ENCODE results near the gene ADORA1.

The ADORA1 gene

GRCh38 chr1:203121186-203122015 lies 6.1 kb upstream of the ADORA1 start:
- no peak for DNase-seq (ENCODE audit: low spot score)

GRCh38 chr1:203122159-203122558 lies 5.4 kb upstream of the ADORA1 start:
- no peak for DNase-seq (ENCODE audit: low spot score)

DNA sequence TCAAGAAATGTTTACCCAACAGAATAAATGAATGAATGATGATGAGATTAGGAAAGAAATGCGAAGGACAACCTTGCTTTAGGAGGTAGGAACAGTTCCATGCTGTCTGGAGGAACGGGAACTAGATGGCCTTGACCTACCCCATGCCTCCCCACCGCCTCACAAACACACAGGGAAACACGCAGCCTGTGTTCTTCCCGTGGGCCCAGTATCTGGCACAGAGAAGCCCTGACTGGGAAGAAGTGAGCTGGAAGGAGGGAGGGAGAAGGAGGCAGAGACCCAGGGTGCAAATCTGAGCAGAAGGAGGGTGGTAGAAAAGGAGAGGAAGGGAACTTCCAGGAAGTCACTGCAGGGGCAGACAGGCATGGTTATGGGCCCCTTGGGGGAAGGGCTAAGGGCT lies 3.5 kb upstream of the ADORA1 start:
- DNase-seq (ENCODE audit: low spot score) = no peak

DNA sequence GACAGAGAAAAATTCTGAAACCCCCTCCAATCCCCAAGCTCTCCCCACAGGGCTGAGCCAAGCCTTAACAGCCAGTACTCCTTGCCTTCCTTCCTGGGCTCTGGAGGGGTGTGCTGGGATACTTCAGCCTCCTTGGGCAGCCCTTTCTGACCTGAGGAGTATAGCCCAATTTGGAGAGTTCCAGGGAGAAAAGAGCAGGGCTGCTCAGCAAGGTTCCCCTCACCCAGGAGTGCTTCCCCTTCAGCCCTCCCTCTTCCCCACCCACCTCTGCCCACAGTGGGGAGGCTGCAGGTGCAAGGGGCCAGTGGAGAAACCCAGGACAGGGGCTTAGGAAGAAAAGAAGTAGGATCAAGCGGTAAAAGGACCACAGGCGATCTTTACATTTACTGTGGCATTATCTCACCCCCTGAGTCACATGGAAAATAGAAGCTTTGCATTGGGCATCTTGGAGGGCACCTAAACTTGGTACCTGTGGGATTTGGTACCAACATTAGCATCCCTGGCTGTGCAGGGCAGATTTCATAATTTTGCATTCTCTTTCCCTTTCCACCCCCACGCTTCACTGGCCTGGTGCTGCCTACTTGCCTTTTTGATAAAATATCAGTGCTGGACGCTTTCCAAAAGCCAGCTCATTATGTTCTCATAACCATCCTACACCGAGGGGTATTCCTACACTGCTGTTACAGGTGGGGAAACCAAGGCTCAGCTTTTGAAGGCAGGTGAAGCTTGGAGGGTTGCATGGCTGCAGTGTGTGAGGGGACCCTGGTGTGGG lies 2.8 kb upstream of the ADORA1 start:
- DNase-seq (ENCODE audit: low spot score) = no peak

- DNase-seq (ENCODE audit: low spot score) = peak; percentile 63
Observed at GRCh38 chr1:203126151-203126865, 1.2 kb upstream of the ADORA1 start.

DNA sequence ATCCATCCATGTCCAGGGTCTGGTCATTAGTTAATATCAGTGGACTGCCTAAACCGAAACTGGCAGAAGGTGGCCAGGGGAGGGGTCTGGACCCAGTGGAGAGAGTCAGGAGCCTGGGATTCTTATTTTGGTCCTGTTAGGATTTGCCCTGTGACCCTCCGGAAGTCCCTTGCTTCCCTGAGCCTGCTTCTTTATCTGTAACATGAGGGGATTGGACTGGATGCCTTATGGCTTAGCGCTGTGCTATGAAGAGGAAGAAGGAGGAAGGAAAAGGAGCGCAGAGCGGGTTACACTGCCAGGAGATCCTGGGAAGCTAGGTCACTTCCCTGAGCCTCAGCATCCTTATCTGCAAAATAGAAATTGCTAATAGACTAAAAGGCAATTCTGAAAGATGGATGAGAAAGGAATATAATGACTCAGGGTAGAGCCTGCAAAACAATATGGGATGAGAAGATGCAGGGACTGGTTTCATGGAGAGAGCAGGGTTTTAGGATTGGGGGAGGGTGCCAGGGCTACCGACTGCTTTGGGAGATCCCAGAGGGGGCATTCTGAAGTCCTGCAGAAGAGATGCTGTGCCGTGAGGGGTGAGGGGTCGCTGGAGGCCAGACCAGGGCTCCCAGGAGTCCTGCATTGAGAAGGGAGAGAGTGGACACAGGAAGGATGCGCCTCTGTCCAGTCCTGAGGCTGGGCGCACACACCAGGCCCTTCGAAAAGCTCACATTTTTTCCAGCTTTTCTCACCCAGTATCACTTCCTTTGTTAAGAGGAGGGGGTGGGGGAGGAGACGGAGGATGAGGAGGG lies 460 bp upstream of the ADORA1 start:
- no peak for DNase-seq (ENCODE audit: low spot score)

DNA sequence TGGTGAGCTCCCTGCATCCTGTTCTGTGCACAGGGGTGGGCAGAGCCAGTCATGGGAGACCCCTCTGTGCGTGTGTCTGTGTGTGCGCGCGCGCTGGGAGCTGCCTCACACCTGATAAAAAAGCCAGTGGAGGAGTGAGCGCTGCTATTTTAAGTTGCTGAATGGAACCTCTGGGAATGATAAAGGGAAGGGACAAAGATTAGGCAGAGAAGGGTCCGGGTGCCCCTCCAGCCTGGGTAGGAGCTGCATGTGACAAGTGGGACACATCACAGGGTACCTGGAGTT lies 847 bp downstream of the ADORA1 start:
- DNase-seq (ENCODE audit: low spot score) = no peak

GRCh38 chr1:203128716-203129500 lies 1.4 kb downstream of the ADORA1 start:
- no peak for DNase-seq (ENCODE audit: low spot score)

DNA sequence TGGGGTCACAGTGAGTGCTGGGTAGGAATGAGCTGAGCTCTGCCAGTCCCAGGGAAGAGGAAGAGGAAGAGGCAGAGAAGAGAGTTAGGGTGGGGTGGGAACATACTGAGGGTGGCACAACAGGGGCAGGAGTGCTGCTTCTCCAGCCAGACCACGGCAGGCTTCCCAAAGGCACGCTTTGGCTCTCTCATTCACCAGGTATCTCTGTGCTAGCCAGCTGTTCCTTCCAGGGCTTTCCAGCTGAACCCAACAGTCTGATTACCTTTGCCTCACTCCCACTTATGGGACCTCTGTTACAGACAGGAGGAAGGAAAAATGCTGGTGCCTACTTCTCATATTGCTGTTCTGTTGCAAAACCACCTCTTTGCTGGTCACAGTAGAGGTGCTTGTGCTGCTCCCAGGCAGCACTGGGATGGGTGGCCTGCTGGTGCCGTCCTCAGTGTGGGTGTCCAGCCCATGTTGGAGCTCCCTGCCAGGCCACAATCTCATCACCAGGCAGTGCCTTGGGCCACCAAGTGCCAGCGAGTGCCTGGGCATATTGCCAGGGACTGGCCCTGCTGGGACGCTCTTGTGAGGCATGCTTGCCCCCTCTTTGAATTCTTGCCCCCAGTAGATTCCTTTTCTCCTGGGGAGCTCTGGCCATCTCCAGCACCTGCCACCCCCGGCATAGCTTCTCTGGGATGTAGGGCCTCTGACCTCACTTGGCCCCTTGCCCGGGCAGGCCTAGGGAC lies 2.1 kb downstream of the ADORA1 start:
- no peak for DNase-seq (ENCODE audit: low spot score)

DNA sequence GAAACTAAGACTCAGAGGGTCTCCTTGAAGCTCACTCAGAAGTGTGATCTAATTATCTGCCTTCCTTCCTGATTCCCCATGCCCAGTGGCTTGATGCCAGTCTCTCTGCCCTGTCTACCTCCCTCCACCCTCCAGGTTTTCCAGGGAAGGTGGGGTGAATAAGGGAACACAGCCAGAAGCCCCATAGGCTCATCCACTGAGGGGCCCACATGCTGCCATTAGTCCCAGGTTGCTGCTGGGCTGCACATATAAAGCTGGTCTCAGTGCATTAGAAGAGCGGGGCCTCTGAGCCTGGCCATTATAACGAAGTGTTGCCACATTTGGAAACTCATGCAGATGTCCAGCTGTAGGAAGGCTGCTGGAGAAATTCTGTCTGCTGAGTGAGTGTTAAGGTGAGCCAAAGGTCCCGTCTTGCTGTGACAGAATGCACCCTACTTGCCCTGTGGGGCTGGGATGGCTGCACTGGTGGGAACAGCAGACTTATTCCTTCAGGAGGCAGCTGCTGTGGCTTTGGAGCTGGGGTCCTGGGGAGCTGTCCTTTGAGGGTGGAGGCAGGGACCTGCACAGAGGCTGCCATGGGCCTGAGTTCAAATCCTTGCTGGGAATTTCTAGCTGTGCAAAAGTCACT lies 2.9 kb downstream of the ADORA1 start:
- no peak for DNase-seq (ENCODE audit: low spot score)

DNA sequence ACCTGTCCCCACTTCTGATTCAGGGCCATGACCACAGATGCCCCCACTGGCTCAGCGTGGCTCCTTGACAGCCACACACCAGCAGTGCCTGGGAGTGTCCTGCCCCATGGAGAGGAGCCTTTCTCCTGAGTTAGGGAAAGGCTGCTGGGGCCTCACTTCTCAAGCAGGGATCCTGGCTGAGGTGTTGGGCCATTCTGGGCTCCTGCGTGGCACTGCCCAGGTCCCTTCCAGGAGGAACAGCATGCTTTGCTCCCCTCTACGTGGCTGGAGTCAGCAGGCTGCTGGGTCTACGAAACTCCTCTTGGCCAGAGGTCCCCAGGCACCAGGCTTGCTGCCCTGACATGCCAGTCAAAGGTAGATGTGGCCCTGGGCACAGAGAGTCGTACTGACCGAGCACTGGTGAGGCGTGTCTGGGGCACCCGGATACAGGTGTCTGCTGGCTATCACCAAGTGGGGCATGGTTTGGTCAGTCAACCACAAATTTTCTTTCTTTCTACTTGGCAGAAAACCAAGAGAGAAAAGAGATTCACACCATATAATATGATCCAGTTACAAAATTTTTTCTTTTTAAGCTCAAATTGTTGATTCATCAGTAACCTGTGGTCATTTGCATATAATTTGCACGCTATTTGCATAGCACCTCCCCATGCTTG lies 4.1 kb downstream of the ADORA1 start:
- DNase-seq (ENCODE audit: low spot score) = no peak

GRCh38 chr1:203133970-203134725 lies 6.6 kb downstream of the ADORA1 start:
- DNase-seq (ENCODE audit: low spot score) = no peak

- DNase-seq (ENCODE audit: low spot score) = no peak
Observed at GRCh38 chr1:203135636-203136305, 8.2 kb downstream of the ADORA1 start.

GRCh38 chr1:203136409-203137042 lies 9.0 kb downstream of the ADORA1 start:
- DNase-seq (ENCODE audit: low spot score) = no peak

DNA sequence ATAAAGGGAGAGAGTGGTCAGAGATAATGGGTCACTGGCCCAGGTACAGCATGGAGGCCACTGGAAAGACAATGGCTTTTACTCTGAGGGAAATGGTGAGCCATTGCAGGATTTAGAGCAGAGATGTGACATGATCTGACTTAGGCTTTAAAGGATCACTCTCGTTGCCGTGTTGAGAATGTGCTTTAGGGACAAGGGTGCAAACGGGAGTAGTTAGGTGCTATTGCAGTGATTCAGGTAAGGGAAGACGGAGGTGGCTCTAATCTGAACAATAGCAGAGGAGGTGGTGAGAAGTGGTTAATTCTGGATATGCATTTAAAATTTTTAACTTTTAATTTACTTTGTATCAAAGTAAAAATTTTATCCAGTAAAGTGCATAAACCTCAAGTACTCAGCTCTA lies 9.8 kb downstream of the ADORA1 start:
- DNase-seq (ENCODE audit: low spot score) = no peak

GRCh38 chr1:203138066-203138465 lies 10.5 kb downstream of the ADORA1 start:
- no peak for DNase-seq (ENCODE audit: low spot score)

GRCh38 chr1:203139976-203140475 lies 12.5 kb downstream of the ADORA1 start:
- no peak for DNase-seq (ENCODE audit: low spot score)
